Tongue (tissue), 2 donors: ENCODE measurements around the gene NTM. TPM values are rescaled to one million over a fixed set of nuclear protein-coding genes. Genes with fewer than 3 reads are reported as not detected.

Source experiments
- DNase-seq: peaks from one replicate; pipeline ENCODE4 v3.0.0-alpha.2; 2015
- total RNA-seq: library from RNA; depleted of rRNA; stranded (reverse); fragments of >200 nt; gene quantifications from one replicate; pipeline ENCODE4 v1.2.3, GENCODE V29; 2014

NTM gene
- total RNA-seq, 1 donor from 2014 or later = 12.1 TPM

GRCh38 chr11:131601586-131601985 lies 231.2 kb downstream of the NTM start:
- no peak for DNase-seq

GRCh38 chr11:131602431-131602830 lies 232.0 kb downstream of the NTM start:
- DNase-seq = no peak

DNA sequence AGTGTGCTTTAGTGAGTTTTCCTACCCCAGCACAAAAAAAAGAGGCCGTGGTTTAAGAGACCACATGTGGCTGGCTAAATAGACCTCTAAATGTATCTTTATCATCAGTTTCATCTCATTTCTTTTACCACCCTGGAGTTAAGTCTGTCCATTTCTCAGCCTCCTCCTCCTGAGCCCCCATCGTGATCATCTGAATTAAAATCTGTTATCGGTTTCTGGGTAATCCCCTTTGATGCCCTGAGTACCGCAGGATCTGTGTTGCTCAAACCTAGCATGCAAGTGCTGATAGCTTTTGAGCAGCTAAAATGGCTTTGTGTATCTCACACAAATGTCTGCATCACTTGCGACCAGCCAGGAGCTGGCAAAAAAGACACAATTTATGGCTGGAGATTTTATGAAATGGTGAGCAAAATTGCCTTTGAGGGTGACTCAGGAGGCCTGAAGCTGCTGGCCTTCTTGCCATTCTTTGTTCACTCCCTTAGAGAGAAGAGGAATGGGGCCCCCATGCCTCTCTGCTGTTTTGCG lies 236.5 kb downstream of the NTM start:
- DNase-seq = no peak

GRCh38 chr11:131609337-131609736 lies 238.9 kb downstream of the NTM start:
- no peak for DNase-seq

DNA sequence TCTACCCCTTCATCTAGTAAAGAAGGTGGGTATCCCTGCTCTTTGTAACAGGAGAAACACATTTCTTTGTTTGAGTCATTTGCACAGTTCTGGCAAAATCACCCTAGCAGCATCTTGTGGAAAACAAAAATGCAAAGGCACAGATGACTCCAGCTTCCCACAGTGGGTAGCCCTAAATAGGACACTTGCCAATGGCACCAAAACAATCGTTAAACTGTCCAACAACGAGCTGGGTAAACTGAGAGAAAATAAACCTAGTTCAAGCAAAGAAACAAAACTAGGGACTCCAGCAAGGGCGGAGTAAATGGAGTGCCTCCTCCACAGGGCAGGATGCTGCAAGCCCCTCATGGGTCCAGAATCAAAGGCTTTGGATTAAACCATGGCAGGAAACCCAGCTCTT lies 239.5 kb downstream of the NTM start:
- no peak for DNase-seq

- no peak for DNase-seq
These were observed 240.9 kb downstream of the NTM start for GRCh38 chr11:131611322-131611721.

DNA sequence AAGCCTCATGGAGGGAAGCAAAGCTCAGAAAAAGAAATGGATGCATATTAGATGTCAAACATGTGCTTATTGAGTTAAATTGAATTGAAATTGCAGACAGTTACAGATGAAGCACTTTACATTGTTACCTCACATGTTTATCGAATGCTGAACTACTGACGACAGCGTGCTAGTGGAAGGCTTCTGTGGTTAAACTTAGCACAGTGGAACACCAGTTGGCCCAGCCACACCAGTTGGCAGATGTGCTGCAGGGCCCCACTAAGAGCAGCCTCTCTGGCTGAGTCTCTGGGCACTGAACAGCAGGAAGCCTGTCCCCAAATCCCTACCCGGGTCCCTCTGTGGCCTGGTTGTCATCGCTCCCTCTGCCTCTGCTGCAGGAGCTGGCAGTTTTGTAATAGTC lies 242.1 kb downstream of the NTM start:
- DNase-seq = peak; percentile 64

DNA sequence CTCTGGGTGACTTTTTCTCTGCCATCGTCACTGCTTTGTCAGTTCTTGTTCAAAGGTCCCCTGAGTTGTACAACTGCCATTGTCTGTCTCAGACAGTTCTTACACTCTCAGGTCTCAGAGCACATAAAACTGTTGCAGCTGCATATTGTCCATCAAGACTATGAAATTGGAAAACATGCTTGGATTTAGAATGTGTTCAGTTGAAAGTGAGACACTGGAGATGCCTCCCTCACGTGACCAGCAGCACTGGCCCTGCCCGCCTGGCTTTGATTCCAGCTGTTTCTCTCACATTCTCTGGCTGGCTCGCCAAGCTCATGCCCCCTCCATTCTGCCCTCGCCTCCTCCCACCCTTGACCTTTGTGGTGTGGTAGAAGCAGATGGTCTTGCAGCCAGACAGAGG lies 244.2 kb downstream of the NTM start:
- peak; percentile 97 for DNase-seq

DNA sequence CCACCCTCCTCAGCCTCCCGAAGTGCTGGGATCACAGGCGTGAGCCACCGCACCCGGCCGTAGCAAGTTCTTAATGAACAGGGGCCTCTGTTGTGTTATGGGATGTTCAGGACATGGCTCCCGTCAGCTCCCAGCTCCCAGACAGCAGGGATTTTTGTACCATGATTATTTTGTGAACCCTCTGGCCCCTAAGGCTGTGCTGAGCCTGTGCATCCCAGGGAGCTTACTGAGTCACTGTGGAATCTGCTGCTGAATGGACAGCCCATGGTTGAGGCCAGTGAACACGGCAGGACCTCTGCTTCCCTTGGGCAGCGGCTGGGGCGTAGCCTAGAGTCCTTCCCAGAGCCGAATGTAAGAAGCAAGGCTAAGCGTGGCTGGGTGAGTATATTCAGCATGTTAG lies 245.2 kb downstream of the NTM start:
- no peak for DNase-seq

DNA sequence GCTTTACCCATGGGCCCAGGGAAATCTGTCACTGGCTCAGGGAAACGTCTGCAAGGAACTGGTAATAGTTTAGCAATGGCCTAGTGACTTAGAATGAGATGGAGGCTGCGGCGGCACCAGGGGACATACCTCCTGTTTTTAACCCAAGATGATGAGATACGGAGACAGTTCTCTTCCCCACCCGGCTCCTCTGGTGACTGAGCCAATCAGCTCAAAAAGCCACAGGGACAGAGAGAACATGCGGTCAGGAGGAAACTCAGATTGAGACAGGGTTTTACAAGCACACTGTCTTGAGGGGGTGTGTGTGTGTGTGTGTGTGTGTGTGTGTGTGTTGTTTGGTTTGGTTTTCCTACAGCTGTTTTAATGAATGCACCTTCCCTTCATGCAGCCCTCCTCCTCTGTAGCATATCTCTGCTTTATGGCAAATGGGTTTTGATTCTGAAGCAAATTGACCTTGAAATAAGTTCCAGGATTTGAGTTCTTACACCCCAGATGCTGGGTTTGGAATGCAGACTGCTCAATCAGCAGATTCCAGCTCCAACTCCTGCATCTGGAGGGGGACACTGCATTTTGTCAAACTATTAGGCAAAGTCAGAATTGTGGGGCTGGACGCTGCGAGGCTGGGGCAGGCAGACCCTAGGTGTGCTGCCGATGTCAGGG lies 246.2 kb downstream of the NTM start:
- peak; percentile 51 for DNase-seq

DNA sequence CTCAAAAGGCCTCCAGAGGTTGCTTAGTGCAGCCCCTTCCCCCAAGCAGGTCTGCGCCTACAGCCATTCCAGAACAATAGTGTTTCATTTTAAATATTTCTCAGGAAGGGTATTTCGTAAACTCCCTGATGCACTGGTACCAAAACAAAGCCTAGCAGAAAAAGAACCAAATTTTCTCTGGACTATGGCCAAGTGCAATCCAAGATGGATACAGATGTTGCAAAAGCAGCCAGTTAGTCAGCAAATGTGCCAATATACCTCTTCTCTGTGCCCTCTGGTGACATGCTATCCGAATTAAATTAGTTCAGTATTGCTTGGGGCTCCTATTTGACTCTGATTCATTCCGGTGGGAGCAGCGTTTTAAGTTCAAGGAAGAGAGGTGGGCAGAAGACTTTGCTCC lies 247.8 kb downstream of the NTM start:
- peak; percentile 57 for DNase-seq

DNA sequence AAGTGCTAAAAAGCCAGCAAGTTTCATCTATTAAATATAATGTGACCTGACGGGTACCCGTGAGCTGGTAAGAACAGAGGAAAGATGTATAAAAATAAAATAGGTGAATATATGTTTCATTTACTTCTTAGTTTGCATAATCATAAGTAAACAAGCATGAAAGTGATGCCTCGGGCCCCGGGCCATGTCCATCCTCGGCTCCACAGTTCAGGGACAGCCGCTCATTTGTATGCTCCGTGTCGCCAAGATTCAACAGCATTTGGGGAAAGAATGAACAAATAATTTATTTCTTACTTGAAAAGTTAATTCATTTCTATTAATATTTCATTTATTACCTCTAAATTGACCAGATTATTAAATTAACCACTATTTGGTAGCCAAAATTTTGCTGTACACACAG lies 251.8 kb downstream of the NTM start:
- no peak for DNase-seq

DNA sequence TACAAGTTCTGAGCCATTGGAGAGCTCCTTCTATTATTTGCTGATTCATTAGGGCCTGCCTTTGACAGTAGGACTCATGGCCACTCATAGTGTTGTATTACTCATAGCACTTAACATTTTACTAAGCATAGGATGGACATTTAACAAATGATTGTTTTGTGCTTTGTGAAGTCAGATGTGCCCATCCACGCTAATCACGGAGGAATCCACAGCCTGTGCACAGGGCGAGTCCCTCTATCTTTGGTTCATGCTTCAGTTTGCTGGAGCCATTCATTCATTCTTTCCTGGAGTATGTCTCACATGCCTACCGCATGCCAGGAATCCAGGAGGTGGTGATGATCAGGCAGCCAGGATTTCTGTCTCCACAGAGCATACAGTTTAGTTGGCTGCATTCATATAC lies 254.1 kb downstream of the NTM start:
- no peak for DNase-seq

DNA sequence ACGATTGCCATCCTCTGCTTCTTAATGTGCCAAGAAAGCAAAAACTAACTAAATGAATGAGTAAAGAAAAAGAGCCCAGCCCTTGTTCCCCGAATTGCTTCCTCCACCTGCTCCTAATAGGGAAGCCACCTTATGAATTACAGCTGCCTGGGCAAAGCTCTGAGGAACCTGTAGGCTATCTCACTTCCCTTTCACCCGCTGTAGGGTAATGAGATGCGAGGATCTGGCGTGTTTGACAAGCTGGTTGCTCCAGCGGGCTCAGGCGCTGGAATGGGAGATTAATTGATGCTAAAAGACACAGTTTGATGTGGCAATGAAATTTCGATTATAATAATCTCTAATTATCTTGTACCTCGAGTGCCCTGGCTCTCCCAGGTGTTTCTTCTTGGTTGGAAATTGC lies 256.4 kb downstream of the NTM start:
- DNase-seq = no peak

DNA sequence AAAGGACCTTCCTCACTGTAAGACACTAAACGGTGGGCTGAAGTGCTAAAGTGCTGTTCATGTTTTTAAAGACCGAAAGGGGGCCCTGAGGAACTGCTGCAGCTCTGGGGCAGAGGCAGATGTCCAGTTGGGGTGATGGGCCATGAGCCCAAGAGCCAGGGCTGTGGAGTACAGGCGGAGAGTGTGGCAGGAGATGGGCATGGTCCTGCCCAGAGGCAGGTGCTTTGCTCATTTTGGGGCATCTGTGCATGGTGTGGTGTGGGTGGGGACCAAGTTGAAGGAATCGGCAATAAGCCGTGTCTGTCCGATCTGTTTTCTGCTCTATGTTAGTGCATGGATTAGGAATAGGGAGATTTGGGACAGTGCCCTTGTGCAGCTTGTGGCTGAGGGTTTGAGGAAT lies 258.3 kb downstream of the NTM start:
- DNase-seq = no peak

DNA sequence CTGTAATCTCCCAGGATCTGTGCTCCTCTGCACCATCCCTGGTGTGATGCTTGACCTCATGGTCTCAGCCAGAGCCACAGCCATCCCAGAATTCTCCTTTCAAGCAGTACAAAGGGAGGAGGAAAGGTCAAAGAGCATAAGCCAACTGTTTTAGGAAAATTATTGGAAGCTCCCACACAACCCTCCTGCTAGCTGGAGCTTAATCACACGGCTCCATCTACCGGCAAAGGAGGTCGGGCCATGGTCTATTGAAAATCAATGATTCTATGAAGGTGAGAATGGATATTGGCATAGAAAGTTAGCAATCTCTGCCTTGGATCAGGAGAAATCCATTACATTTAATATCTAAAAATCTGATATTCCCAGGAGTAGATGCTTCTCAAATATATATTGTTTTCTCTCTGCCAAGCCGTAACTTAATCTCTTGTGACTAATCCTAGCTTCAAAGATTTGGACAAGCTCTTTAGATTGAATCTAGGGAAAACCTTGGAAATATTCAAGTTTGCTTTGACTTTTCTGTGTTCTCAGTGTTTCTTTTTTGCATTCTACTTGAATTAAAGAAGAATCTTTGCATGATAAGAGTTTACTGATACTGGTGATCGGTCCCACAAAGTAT lies 259.6 kb downstream of the NTM start:
- DNase-seq = peak; percentile 52

- DNase-seq = no peak
These were observed 262.6 kb downstream of the NTM start for GRCh38 chr11:131632971-131633370.

DNA sequence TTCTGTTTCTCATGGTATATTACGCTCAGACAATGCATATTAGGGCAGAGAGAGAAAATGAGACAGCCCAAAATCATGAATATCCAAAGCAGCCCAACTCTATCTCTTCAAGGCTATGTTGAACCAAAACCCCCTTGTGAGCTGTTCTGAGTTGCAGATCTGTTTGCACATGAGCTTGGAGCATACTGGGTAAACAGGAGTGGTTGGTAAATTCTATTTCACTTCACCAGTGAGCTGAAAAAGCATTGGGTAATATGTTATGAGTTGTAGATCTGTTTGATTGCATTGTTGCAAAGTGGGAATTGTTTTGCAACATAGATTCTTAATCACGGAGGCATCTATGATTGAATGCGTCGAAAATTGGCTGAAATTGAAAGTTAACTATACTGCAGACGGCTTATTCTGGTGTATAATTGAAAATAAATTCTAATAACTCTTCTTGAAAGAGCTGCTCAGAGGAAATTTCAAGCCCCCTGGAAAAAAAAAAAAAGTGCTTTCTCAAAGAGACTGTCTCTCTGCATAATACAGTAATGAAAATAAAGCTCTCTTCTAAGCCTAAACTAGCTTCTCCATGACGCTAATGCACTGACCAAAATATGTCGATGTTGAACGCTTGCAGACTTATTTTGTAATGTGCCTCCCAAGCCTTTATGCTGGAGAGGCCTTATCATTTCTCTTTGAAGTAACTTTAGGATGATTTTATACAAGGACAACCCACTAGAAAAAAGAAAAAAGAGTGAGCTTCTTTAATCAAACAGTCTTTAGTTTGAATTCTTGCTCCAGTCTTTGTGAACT lies 263.7 kb downstream of the NTM start:
- DNase-seq = no peak

DNA sequence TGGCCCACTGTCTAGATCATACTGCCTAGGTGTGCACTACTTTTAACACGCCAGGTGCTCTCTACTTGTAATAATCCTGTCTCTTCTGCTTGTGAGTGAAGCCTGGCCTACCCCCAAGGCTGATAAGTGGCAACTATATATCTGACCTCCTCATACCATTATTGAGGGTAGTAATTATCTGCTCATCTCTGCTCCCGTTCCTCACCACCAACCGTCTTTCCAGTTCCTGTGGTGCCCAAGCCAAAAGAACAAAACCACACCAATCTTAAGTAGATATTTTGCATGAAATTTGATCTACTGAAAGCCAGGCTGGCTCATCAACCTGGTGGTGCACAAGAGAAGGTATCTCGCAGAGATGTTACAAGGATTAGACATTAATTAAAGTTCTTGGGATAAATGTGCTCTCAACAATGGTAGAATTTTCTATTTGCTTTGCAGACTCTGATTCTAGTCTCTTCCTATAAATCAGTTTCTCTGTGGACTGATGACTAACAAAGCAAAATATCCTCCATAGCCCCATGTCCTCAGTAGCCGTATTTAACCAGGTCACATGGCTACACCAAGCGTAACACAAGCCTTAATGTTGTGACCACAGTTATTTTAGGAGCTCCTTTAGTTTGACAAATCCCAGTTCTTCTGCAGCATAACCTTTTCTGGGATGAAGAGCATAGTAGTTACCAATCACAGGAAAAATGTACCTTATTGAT lies 267.2 kb downstream of the NTM start:
- no peak for DNase-seq

DNA sequence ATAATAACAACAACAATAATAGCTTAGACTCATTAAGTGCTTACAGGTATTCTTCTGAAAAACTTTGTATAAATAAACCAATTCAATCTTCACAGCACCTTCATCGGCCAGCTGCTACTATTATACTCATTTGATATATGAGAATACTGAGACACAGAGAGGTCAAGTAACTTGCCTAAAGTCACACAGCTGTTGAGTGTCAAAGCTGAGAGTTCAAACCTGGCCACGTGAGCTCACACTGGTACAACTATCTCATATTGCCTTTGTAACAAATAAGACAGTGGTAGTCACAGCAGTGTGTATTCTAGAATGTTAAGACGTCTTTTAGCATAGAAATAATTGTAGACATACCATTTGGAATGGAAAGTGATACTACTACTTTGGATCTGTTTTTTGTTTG lies 268.5 kb downstream of the NTM start:
- no peak for DNase-seq

DNA sequence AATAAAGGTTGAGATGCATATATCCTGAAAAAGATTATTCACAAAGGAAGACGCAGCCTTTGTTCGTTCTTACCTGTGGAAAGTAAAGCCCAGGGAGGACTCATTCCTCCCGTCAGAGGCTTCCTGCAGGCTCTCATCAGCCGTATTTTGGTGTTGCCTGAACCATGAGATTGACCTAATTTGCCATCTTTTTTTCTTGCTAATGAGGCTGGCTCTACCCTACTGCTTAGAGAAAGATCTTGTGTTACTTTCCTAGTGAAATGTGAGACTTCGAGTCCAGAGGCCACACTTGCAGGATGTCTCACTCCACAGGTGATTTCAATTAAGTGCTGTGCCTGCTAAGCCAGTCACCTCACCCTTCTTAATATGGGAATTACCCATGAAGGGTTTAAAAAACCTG lies 269.9 kb downstream of the NTM start:
- DNase-seq = no peak

- no peak for DNase-seq
These were observed 272.5 kb downstream of the NTM start for GRCh38 chr11:131642756-131643531.
